Measurements from ENCODE around the gene COTL1.
"Not testable (repeated sequence)": the region's sequence is repeated elsewhere in the genome, so short reads cannot be mapped to it uniquely, and the experiment has no call there.

The COTL1 gene

DNA sequence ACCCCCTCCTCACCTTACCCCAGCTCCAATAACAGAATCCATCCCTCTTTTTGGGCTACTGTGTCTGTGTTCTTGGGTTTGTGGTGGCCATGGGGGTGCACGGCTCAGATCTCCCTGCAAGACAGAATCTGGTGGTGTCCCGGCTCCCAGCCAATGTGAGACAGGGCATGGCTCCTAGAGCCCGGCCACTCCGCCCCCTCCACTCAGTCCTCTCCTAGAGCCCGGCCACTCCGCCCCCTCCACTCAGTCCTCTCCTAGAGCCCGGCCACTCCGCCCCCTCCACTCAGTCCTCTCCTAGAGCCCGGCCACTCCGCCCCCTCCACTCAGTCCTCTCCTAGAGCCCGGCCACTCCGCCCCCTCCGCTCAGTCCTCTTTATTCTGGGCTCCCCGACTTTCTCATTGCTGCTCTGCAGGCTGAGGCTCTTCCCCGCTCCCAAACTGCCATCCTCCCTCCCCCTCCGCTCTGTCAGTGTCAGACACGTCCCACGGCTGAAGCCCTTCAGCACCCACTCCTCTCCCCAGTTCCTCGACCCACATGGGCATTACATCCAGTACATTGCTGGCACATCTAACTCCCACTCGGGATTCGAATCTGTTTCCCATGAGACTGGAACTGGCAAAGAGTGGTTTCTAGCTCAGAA, 92.8 kb downstream of the COTL1 start:
- not testable (repeated sequence) for DNase-seq

DNA sequence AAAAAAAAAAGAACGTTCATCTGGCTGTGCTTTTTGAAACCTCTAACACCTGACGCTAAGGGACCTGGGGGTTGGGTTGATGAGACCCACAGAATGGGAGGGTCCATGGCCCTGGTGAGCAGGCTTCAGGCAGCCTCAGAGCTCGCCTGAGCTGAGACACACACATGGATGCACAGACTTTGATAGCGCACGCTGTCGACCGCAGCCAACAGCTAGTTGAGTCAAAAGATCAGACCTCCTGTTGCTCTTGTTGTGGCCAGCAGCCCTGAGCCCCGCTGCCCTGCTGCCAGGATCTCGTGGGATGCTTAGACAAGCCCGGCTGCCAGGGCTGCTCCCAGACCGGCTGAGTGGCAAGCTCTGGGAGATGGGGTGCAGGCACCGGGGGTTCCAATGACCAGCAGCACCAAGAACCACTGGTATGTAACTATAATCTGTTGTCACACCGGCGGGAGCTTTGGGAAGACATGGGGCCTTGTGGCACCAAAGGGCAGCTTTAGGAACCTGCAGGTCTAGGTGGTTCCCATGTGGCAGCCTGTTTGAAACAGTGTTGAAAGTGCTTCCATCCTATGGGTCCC, 93.4 kb downstream of the COTL1 start:
- DNase-seq, result no peak

DNA sequence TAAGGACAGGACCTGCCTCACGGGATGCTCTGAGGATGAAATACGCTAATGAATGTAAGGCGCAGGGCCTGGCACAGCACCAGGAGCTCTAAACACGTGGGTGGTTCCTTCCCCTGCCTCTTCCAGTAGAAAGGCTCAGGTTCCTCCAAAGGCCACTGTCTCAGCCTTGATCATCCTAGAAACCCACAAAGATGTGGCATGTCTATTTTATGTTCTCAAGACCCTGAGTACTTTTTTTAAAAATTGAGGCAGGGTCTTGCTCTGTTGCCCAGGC, 96.4 kb downstream of the COTL1 start:
- DNase-seq, result no peak

DNA sequence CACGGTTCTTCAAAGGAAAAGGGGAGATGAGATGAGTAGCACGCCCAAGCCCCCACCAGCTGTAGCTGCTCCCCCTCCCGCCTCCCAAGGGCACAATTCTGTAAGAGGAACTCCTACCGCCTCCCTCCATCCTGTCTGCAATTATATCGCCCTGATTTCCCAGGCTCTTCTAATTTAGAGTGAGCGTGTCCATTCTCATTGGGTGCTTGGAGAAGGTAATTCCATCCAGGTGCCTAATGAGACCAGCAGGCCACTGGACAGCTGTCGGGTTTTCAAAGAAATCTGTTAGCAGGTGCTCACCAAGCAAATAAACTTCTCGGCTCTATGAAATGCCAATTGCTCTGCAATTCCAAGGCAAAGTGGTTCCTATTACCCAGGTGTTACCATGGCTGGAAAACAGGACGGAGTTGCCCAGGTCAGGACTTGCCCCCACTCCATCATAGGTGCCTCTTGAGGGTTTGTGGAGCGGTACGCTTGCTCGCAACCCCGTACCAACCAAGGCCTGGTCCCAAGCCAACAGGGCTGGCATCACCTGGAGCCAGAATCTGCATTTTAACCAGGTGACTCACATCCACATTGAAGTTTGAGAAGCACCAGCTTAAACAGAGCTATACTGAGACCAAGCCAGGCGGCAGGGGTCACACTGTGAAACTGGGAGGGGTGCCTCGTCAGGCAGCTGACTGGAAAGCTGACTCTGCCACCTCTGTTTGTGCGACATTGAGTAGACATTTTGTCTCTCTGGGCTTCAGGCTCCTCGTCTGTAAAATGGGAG, 97.0 kb downstream of the COTL1 start:
- no peak for DNase-seq

DNA sequence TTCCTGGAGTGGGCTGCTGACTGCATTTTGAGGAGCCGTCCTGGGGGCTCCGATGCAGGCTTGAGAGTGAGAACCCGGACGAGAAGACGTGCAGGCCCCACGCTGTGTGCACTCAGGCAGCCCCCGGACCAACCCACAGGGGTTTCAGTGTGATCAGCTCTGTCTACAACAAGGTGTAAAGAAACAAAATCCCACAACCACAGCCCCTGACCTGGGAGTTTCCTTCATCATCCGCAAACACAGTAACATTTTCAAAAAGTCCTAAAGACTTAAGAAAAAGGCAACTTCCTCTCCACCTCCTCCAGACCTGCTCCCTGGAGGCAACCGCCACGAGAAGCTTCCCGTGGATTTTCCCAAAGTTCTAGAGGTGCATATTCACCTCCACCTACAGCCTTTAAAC, 98.0 kb downstream of the COTL1 start:
- no peak for DNase-seq

DNA sequence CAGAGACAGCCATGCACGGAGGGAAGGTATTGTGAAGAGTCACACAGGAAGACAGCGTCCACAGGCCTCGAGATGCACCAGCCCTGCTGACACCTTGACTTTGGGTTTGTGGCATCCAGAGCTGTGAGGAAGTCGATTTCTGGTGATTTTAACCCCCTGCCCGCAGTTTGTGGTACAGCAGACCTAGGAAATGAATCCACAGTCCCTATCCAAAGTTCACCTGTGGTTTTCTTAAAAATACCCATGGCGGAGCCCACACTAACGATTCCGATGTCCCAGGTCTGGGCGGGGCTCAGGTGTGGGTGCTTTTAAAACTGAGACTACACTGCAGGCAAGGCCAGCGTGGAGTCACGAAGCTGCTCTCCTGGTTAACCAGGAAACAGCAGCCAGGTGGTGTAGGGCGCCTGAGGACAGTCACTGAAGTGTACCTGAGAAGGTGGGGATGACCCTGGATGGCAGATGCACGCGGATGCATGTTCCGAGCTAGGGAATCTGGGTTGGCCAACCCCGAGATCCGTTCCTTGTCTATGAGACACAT, 99.0 kb downstream of the COTL1 start:
- no peak for DNase-seq

DNA sequence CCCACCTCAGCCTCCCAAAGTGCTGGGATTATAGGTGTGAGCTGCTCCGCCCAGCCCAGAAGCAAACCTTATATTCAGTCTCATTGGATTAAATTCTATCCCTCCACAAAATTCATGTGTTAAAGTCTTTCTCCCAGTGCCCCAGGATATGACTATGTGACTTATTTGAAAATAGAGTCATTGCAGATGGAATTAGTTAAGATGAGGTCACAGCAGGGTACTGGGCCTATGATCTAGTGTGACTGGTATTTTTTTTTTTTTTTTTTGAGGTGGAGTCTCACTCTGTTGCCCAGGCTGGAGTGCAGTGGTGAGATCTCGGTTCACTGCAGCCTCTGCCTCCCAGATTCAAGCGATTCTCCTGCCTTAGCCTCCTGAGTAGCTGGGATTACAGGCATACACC, 99.7 kb downstream of the COTL1 start:
- not testable (repeated sequence) for DNase-seq

DNA sequence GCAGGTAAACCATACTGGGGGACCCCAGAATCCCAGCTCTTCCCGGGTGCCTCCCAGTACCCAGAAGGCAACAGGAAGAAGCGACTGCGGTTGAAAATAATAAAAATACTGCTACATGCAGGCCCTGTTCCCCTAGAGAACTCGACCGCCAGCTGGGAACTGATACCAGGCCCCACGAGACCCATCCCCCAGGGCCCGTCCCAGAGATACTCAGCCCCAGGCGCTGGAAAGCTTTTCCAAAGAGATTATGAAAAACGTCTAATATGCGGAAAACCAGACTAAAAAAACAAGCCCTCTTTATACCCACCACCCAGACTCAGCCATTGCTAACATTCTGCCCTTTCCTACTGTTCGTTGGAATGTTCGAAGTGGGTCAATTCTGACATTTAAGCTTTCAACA, 100.5 kb downstream of the COTL1 start:
- no peak for DNase-seq

All from hippocampal formation (tissue), 2 donors.